DOHH2 (cell line): ENCODE data around the gene DLD.

Experiments
- H3F3A ChIP-seq: fragments of 200-600 bp; sonication (generic), shearing (Covaris generic); 2 replicates; pipeline ENCODE4 v1.6.0; 2016; ENCODE audit warnings: antibody characterized with exemption, mild to moderate bottlenecking; ENCODE audit not compliant: control insufficient read depth, insufficient read depth
- H3K27ac ChIP-seq: fragments of 200-600 bp; sonication (generic); 2 replicates; pipeline ENCODE4 v1.5.1; 2014; ENCODE audit warnings: low read depth, mild to moderate bottlenecking, low read length, moderate library complexity
- H3K27me3 ChIP-seq: fragments of 200-600 bp; sonication (generic); 2 replicates; pipeline ENCODE4 v1.6.1; 2014; ENCODE audit warnings: mild to moderate bottlenecking, low read length, mixed read lengths; ENCODE audit not compliant: control insufficient read depth
- H3K36me3 ChIP-seq: fragments of 200-600 bp; sonication (generic); 2 replicates; pipeline ENCODE4 v1.6.1; 2014; ENCODE audit warnings: mild to moderate bottlenecking, low read length, moderate library complexity, mixed read lengths; ENCODE audit not compliant: control insufficient read depth
- H3K4me1 ChIP-seq: fragments of 200-600 bp; sonication (generic); 2 replicates; pipeline ENCODE4 v1.6.1; 2014; ENCODE audit warnings: mild to moderate bottlenecking, low read length, mixed read lengths; ENCODE audit not compliant: control insufficient read depth
- H3K4me2 ChIP-seq: fragments of 200-600 bp; sonication (generic); 2 replicates; pipeline ENCODE4 v1.6.0; 2014; ENCODE audit warnings: mild to moderate bottlenecking, low read length, moderate library complexity
- H3K4me3 ChIP-seq: fragments of 200-600 bp; sonication (generic); 2 replicates; pipeline ENCODE4 v1.5.1; 2014; ENCODE audit warnings: mild to moderate bottlenecking, low read length, mixed read lengths
- H3K79me2 ChIP-seq: fragments of 200-600 bp; sonication (generic); 2 replicates; pipeline ENCODE4 v1.6.1; 2014; ENCODE audit warnings: mild to moderate bottlenecking, low read length, mixed read lengths; ENCODE audit not compliant: control insufficient read depth
- H3K9me2 ChIP-seq: fragments of 200-600 bp; sonication (generic); replicated peaks from 2 replicates; pipeline ENCODE4 v1.6.1; 2014; ENCODE audit warnings: mild to moderate bottlenecking, low read length, mixed read lengths; ENCODE audit not compliant: control insufficient read depth
- H3K9me3 ChIP-seq: fragments of 200-600 bp; sonication (generic); 2 replicates; pipeline ENCODE4 v1.6.1; 2014; ENCODE audit warnings: antibody characterized with exemption, low read length, mixed read lengths; ENCODE audit not compliant: control insufficient read depth, insufficient read depth
- H4K20me1 ChIP-seq: fragments of 200-600 bp; sonication (generic); 2 replicates; pipeline ENCODE4 v1.6.0; 2014; ENCODE audit warnings: low read depth, mild to moderate bottlenecking, antibody characterized with exemption, low read length, moderate library complexity; ENCODE audit not compliant: control insufficient read depth, insufficient read depth
- CTCF ChIP-seq: fragments of 200-600 bp; sonication (generic); IDR thresholded peaks from one replicate; pipeline ENCODE4 v1.5.1; 2014; ENCODE audit warnings: antibody characterized with exemption, mild to moderate bottlenecking, low read depth, low read length; ENCODE audit not compliant: poor library complexity, severe bottlenecking
- EZH2phosphoT487 ChIP-seq: fragments of 200-600 bp; sonication (generic); IDR thresholded peaks from 2 replicates; pipeline ENCODE4 v1.6.1; 2017; ENCODE audit warnings: borderline replicate concordance, mild to moderate bottlenecking, antibody characterized with exemption, low read length, moderate library complexity, mixed read lengths

Gene DLD

GRCh38 chr7:107949443-107949935, 58.5 kb downstream of the DLD start:
- no peak overlapping the region for H3K27ac ChIP-seq
- no peaks in the 10 kb centered on the region for H4K20me1 ChIP-seq
- no peaks in the 10 kb centered on the region for H3K36me3 ChIP-seq
- H3K4me1 ChIP-seq: no peaks in the 10 kb centered on the region
- H3K4me2 ChIP-seq: no peak overlapping the region
- no peaks in the 10 kb centered on the region for H3K9me2 ChIP-seq
- H3K4me3 ChIP-seq: no peak overlapping the region
- H3K27me3 ChIP-seq: peaks cover 7% of the 10 kb centered on the region; the same call in 1 of the 2 replicates
- no peaks in the 10 kb centered on the region for H3K9me3 ChIP-seq
- TF ChIP-seq EZH2phosphoT487 (no peak), CTCF (no peak)
- H3F3A ChIP-seq: no peaks in the 10 kb centered on the region
- no peaks in the 10 kb centered on the region for H3K79me2 ChIP-seq

DNA sequence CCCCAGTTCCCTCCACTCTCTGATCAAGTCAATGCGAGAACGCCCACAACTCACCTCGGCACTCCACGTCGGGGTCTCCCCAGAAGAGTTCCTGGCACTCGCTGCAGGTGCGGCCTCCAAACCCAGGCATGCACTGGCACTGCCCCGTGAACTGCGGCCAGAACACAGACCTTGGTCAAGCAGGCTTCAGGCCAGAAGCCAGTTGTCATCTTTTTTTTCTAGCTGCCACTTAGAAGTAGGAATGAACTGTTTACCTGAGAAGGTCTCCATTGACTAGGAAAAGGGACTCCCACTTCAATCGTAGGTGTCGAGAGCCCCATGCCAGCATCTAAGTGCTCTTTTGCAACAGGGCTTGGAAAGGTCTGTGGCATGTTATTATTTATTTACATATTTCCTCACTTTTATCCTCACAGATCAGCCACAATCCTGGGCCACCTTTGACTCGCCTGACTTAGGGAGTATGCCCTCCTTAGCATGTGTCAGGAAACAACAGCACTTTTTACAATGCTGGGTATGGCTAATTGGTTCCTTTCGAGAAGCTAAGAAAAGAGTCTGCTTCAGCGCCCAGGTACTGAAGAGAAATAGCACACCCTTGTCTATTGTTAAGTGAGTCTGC, 60.3 kb downstream of the DLD start:
- no peaks in the 10 kb centered on the region for H3K79me2 ChIP-seq
- peaks cover 7% of the 10 kb centered on the region; the same call in 1 of the 2 replicates for H3K27me3 ChIP-seq
- no peaks in the 10 kb centered on the region for H3K4me1 ChIP-seq
- no peak overlapping the region for H3K4me2 ChIP-seq
- no peak for TF ChIP-seq CTCF
- TF ChIP-seq EZH2phosphoT487: no peak
- H3F3A ChIP-seq: no peaks in the 10 kb centered on the region
- no peaks in the 10 kb centered on the region for H3K9me2 ChIP-seq
- H3K4me3 ChIP-seq: no peak overlapping the region
- no peaks in the 10 kb centered on the region for H4K20me1 ChIP-seq
- no peak overlapping the region for H3K27ac ChIP-seq
- no peaks in the 10 kb centered on the region for H3K36me3 ChIP-seq
- no peaks in the 10 kb centered on the region for H3K9me3 ChIP-seq

DNA sequence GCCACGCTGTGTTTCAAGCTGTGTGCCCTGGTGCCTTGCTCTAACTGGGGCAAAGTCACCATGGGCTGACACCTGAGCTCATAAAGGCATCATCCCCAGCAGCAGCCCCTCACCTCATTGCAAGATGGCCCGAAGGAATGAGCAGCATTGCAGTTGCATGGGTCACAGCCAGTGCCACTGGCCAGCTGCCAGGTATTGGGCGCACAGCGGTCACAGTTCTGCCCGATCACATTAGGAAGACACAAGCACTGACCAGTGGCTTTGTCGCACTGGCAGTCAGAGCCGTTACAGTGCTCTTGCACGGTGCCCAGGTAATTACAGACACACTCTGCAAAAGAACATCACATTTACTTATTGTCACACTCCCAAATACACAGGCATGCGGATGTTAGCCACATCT, 60.9 kb downstream of the DLD start:
- H3K4me3 ChIP-seq: no peak overlapping the region
- no peaks in the 10 kb centered on the region for H3F3A ChIP-seq
- no peak overlapping the region for H3K4me2 ChIP-seq
- H3K36me3 ChIP-seq: no peaks in the 10 kb centered on the region
- H3K4me1 ChIP-seq: no peaks in the 10 kb centered on the region
- H3K9me3 ChIP-seq: no peaks in the 10 kb centered on the region
- H3K79me2 ChIP-seq: no peaks in the 10 kb centered on the region
- H4K20me1 ChIP-seq: no peaks in the 10 kb centered on the region
- TF ChIP-seq CTCF (no peak), EZH2phosphoT487 (no peak)
- H3K9me2 ChIP-seq: no peaks in the 10 kb centered on the region
- no peak overlapping the region for H3K27ac ChIP-seq
- peaks cover 9% of the 10 kb centered on the region; the same call in 1 of the 2 replicates for H3K27me3 ChIP-seq
